B cell (primary cell): ENCODE results near the gene DBX1. TPM values are rescaled to one million over a fixed set of nuclear protein-coding genes. Genes with fewer than 3 reads are reported as not detected.

Source experiments
- ATAC-seq: fragments of 200-7000 bp; cut with Tn5 transposase; one replicate; pipeline ENCODE4 v1.10.0; 2021; ENCODE audit warnings: low read depth, mild to moderate bottlenecking, moderate number of reproducible peaks, moderate library complexity
- CTCF ChIA-PET: fragments of 350-600 bp; sonication (Branson Sonifier 250); formaldehyde crosslinking; loops from one replicate; lab custom pipeline; 2021; ENCODE audit warnings: antibody characterized with exemption, inconsistent platforms; lab: Charles Lee
- POLR2A ChIA-PET: fragments of 350-600 bp; sonication (Branson Sonifier 250); formaldehyde crosslinking; loops from one replicate; lab custom pipeline; 2021; ENCODE audit warnings: antibody characterized with exemption; lab: Charles Lee
- DNase-seq: peaks from one replicate; pipeline ENCODE4 v3.0.0; 2013
- H2AFZ ChIP-seq: 2 replicates; pipeline ENCODE4 v1.6.1; 2012; ENCODE audit warnings: mild to moderate bottlenecking, low read depth, low read length; ENCODE audit not compliant: insufficient read depth, poor library complexity, severe bottlenecking
- H3K27ac ChIP-seq, 2 donors: 1 replicate in 1 of 2; 2 replicates in 1 of 2; pipeline ENCODE4 v1.5.1; 2012 to 2013; ENCODE audit warnings: low read length in 2 of 2, mild to moderate bottlenecking in 2 of 2, moderate library complexity in 1 of 2
- H3K27me3 ChIP-seq, 4 experiments: fragments of 200-600 bp in 1 of 4; sonication (generic) in 1 of 4; replicated peaks in 1 of 4; 1 replicate in 2 of 4; 2 replicates in 2 of 4; pipeline versions ENCODE4 v1.6.1 to v1.7.0; 2013 to 2016; ENCODE audit warnings: low read length in 3 of 4, mild to moderate bottlenecking in 2 of 4, mixed read lengths in 1 of 4, moderate library complexity in 1 of 4; ENCODE audit not compliant: insufficient read depth in 4 of 4, control insufficient read depth in 3 of 4; ENCODE audit errors: control extremely low read depth in 1 of 4
- H3K36me3 ChIP-seq, 2 experiments: replicated peaks in 1 of 2; 1 replicate in 1 of 2; 2 replicates in 1 of 2; pipeline versions ENCODE4 v1.6.1 to v1.7.1; 2013; ENCODE audit warnings: low read length in 1 of 2; ENCODE audit not compliant: insufficient read depth in 2 of 2, control insufficient read depth in 1 of 2; ENCODE audit errors: control extremely low read depth in 1 of 2, extremely low read depth in 1 of 2
- H3K4me1 ChIP-seq, 2 donors: fragments of 200-600 bp in 1 of 2; sonication (generic) in 1 of 2; 1 replicate in 1 of 2; 2 replicates in 1 of 2; pipeline versions ENCODE4 v1.5.1 to v1.6.1; 2013 to 2017; ENCODE audit warnings: low read length in 2 of 2; ENCODE audit not compliant: control insufficient read depth in 2 of 2, insufficient read depth in 2 of 2
- H3K4me2 ChIP-seq: replicated peaks from 2 replicates; pipeline ENCODE3; 2012; ENCODE audit warnings: mild to moderate bottlenecking, low read depth, low read length; ENCODE audit not compliant: poor library complexity, severe bottlenecking
- H3K4me3 ChIP-seq, 5 experiments: fragments of 200-600 bp in 1 of 5; sonication (generic) in 1 of 5; 1 replicate in 3 of 5; 2 replicates in 2 of 5; pipeline versions ENCODE4 v1.5.1 to v1.7.0; 2011 to 2016; ENCODE audit warnings: low read length in 4 of 5, mild to moderate bottlenecking in 4 of 5, low read depth in 2 of 5, control low read depth in 1 of 5, moderate library complexity in 1 of 5; ENCODE audit not compliant: insufficient read depth in 1 of 5; ENCODE audit errors: control extremely low read depth in 1 of 5, extremely low read depth in 1 of 5
- H3K79me2 ChIP-seq: fragments of 200-600 bp; sonication (generic); one replicate; pipeline ENCODE4 v1.6.0; 2016; ENCODE audit warnings: low read length; ENCODE audit not compliant: control insufficient read depth, insufficient read depth
- H3K9ac ChIP-seq: fragments of 200-600 bp; sonication (generic); 2 replicates; pipeline ENCODE4 v1.6.1; 2017; ENCODE audit warnings: mild to moderate bottlenecking, low read length, moderate library complexity
- H3K9me3 ChIP-seq, 3 donors: one replicate each; pipeline versions ENCODE4 v1.6.1 to v1.7.1; 2013; ENCODE audit warnings: low read length in 2 of 3; ENCODE audit not compliant: control insufficient read depth in 2 of 3, insufficient read depth in 1 of 3; ENCODE audit errors: control extremely low read depth in 1 of 3
- H4K20me1 ChIP-seq: 2 replicates; pipeline ENCODE4 v1.6.0; 2012; ENCODE audit warnings: mild to moderate bottlenecking, low read length; ENCODE audit not compliant: insufficient read depth, control insufficient read depth, poor library complexity, severe bottlenecking
- H3K27ac Mint-ChIP-seq: one replicate; pipeline ENCODE4 v1.8.0; 2021; ENCODE audit warnings: mixed read lengths
- H3K27me3 Mint-ChIP-seq: one replicate; pipeline ENCODE4 v1.8.0; 2021; ENCODE audit warnings: mixed read lengths
- H3K4me1 Mint-ChIP-seq: one replicate; pipeline ENCODE4 v1.8.0; 2021; ENCODE audit warnings: mixed read lengths
- H3K4me3 Mint-ChIP-seq: one replicate; pipeline ENCODE4 v1.8.0; 2021; ENCODE audit warnings: mixed read lengths
- H3K9me3 Mint-ChIP-seq: one replicate; pipeline ENCODE4 v1.8.0; 2022; ENCODE audit warnings: mixed read lengths; ENCODE audit not compliant: insufficient read depth
- EZH2 ChIP-seq: IDR thresholded peaks from 2 replicates; pipeline ENCODE4 v1.6.1; 2012; ENCODE audit warnings: borderline replicate concordance, low read depth, mild to moderate bottlenecking, moderate library complexity, low read length; ENCODE audit not compliant: insufficient read depth, poor library complexity, severe bottlenecking
- WGBS: methylation state at CpG from one replicate; pipeline ENCODE4 v1.1.5; 2013; ENCODE audit warnings: missing lambda C conversion rate; ENCODE audit not compliant: insufficient coverage; 5-methylcytosine and 5-hydroxymethylcytosine counted together
- intact Hi-C: fragments of 100-400 bp; cut with micrococcal nuclease; formaldehyde crosslinking; loops from one replicate; pipeline ENCODE4 v1.10.0; 2022
- polyA plus RNA-seq: library from polyadenylated mRNA; depleted of rRNA; stranded (reverse); fragments of >200 nt; gene quantifications from 2 replicates; pipeline ENCODE4 v1.2.3, GENCODE V29; 2012
- total RNA-seq, 2 donors: library from RNA; stranded (reverse); fragments of 120-200 nt in 1 of 2; gene quantifications; 1 replicate in 1 of 2; 2 replicates in 1 of 2; pipeline versions ENCODE4 v1.2.3 to v1.2.4, GENCODE V29; 2013 to 2022
- TF ChIP-seq, protein P1 (sequence below): fragments of 200-600 bp; IDR thresholded peaks from one replicate; pipeline ENCODE4 v1.8.0; 2022; ENCODE audit warnings: antibody characterized with exemption, mild to moderate bottlenecking

The DBX1 gene
- total and polyA plus RNA-seq, 2 donors (not counting 1 experiment from before 2014, with no cell fraction given) = not detected

DNA sequence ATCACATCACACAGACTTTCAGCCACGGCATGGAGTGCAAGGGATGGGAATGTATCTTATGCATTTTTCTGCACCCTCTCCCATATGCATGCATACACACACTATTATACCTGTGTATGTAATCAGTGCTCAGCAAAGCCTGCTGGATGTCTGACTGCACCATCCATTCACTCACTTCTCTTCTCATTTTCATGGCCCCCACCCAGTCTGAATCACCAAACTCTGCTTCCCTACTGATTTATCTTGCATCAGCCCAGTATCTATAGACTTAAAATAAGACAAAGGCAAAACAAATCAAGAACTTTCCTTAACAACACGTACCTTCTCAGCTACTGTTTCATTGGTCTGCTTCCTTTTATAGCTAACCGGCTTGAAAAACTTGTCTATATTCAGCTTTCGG, 21.6 kb downstream of the DBX1 start:
- DNase-seq (no peak), ATAC-seq (no peak)
- CTCF ChIA-PET = interaction anchor here (3.6 kb wide), 1 partner anchor 11 kb away, joined by 32 read pairs; no protein-coding TSS in a partner anchor
- H2AFZ ChIP-seq = no peak overlapping the region
- H3K4me2 ChIP-seq = no peak overlapping the region
- H3K79me2 ChIP-seq = no peaks in the 10 kb centered on the region
- H3K27ac ChIP-seq = no peak overlapping the region
- no peak overlapping the region for H3K9ac ChIP-seq
- POLR2A ChIA-PET = no interaction called here
- Mint-ChIP-seq H3K4me3 (no peak overlapping the region), H3K27ac (no peak overlapping the region), H3K9me3 (no peaks in the 10 kb centered on the region), H3K27me3 (peaks cover 62% of the 10 kb centered on the region), H3K4me1 (no peaks in the 10 kb centered on the region)
- intact Hi-C loops = no loop called here
- WGBS = 92% methylated on average over 3 of the region's 4 CpGs
- no peaks in the 10 kb centered on the region for H4K20me1 ChIP-seq
- H3K4me3 ChIP-seq = no peak overlapping the region
- no peaks in the 10 kb centered on the region for H3K9me3 ChIP-seq
- H3K27me3 ChIP-seq = peaks cover 0 to 15% (median 8%) of the 10 kb centered on the region in 4 experiments
- no peaks in the 10 kb centered on the region for H3K36me3 ChIP-seq
- TF ChIP-seq, protein P1, sequence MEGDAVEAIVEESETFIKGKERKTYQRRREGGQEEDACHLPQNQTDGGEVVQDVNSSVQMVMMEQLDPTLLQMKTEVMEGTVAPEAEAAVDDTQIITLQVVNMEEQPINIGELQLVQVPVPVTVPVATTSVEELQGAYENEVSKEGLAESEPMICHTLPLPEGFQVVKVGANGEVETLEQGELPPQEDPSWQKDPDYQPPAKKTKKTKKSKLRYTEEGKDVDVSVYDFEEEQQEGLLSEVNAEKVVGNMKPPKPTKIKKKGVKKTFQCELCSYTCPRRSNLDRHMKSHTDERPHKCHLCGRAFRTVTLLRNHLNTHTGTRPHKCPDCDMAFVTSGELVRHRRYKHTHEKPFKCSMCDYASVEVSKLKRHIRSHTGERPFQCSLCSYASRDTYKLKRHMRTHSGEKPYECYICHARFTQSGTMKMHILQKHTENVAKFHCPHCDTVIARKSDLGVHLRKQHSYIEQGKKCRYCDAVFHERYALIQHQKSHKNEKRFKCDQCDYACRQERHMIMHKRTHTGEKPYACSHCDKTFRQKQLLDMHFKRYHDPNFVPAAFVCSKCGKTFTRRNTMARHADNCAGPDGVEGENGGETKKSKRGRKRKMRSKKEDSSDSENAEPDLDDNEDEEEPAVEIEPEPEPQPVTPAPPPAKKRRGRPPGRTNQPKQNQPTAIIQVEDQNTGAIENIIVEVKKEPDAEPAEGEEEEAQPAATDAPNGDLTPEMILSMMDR = no peak
- no peak for TF ChIP-seq EZH2
- H3K4me1 ChIP-seq = no peaks in the 10 kb centered on the region

DNA sequence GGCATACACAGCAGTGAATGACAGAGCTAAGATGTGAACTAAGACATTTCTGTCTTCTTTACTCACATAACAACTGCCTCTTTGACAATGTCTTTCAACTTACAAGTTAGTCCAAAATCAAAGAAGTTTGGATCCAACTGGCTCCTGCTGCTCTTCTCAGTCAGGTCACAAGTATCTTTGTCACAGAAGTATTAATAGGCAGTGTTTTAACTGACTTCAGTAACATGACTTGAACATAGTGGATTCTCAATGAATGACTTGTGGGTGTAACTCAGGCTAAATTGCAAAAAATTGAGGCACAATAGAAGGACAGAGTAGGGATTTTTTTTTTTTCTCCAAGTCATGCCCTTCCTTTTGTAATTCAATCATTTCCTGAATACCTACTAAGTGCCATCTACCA, 22.6 kb downstream of the DBX1 start:
- POLR2A ChIA-PET = no interaction called here
- Mint-ChIP-seq H3K4me1 (no peaks in the 10 kb centered on the region), H3K27ac (no peak overlapping the region), H3K9me3 (no peaks in the 10 kb centered on the region), H3K27me3 (peaks cover 65% of the 10 kb centered on the region), H3K4me3 (no peak overlapping the region)
- CTCF ChIA-PET = interaction anchor here (3.6 kb wide), 1 partner anchor 10 kb away, joined by 32 read pairs; no protein-coding TSS in a partner anchor
- Histone ChIP-seq H3K4me1 (peaks cover 0 to under 1% of the 10 kb centered on the region in 2 donors), H3K4me2 (no peak overlapping the region), H4K20me1 (no peaks in the 10 kb centered on the region), H2AFZ (no peak overlapping the region), H3K9ac (no peak overlapping the region), H3K27me3 (peaks cover 0 to 16% (median 13%) of the 10 kb centered on the region in 4 experiments), H3K27ac (no peak overlapping the region), H3K4me3 (no peak overlapping the region), H3K36me3 (no peaks in the 10 kb centered on the region), H3K79me2 (no peaks in the 10 kb centered on the region), H3K9me3 (no peaks in the 10 kb centered on the region)
- ATAC-seq = no peak
- intact Hi-C loops = no loop called here
- TF ChIP-seq, protein P1 = no peak
- TF ChIP-seq EZH2 = no peak
- DNase-seq = no peak
